GM23338 (cell line): ENCODE results near the gene TRAF3. TPM values are rescaled to one million over a fixed set of nuclear protein-coding genes. Genes with fewer than 3 reads are reported as not detected.

ENCODE experiments used
- ATAC-seq: fragments of 200-7000 bp; cut with Tn5 transposase; 3 replicates; pipeline ENCODE4 v1.9.1; 2020
- DNase-seq: peaks from one replicate; pipeline ENCODE4 v3.0.0-alpha.2; 2015; ENCODE audit warnings: low spot score
- H2AFZ ChIP-seq: fragments of 200-600 bp; sonication (generic); 2 replicates; pipeline ENCODE4 v1.8.0; 2016; ENCODE audit warnings: antibody characterized with exemption, mild to moderate bottlenecking, moderate library complexity
- H3F3A ChIP-seq: fragments of 200-600 bp; sonication (generic); replicated peaks from 2 replicates; pipeline ENCODE4 v1.8.0; 2017; ENCODE audit warnings: antibody characterized with exemption, mixed run types, low read depth
- H3K27ac ChIP-seq: fragments of 200-600 bp; sonication (generic); 2 replicates; pipeline ENCODE4 v1.6.1; 2016; ENCODE audit warnings: low read depth
- H3K27me3 ChIP-seq: fragments of 200-600 bp; sonication (generic); 2 replicates; pipeline ENCODE4 v1.8.0; 2016; ENCODE audit warnings: mild to moderate bottlenecking, mixed run types, moderate library complexity; ENCODE audit not compliant: insufficient read depth
- H3K36me3 ChIP-seq: fragments of 200-600 bp; sonication (generic); 2 replicates; pipeline ENCODE4 v1.8.0; 2016; ENCODE audit warnings: mild to moderate bottlenecking; ENCODE audit not compliant: insufficient read depth
- H3K4me1 ChIP-seq: fragments of 200-600 bp; sonication (generic); 2 replicates; pipeline ENCODE4 v1.8.0; 2016; ENCODE audit warnings: mild to moderate bottlenecking, moderate library complexity; ENCODE audit not compliant: insufficient read depth
- H3K4me2 ChIP-seq: fragments of 200-600 bp; sonication (generic); 2 replicates; pipeline ENCODE4 v1.7.1; 2017; ENCODE audit warnings: mixed run types
- H3K4me3 ChIP-seq: fragments of 200-600 bp; sonication (generic); 2 replicates; pipeline ENCODE4 v1.6.1; 2016; ENCODE audit warnings: mixed run types
- H3K79me2 ChIP-seq: fragments of 200-600 bp; sonication (generic); replicated peaks from 2 replicates; pipeline ENCODE4 v1.8.0; 2017; ENCODE audit warnings: mild to moderate bottlenecking; ENCODE audit not compliant: insufficient read depth
- H3K9me2 ChIP-seq: fragments of 200-600 bp; sonication (generic); 2 replicates; pipeline ENCODE4 v1.8.0; 2017; ENCODE audit not compliant: insufficient read depth
- H4K20me1 ChIP-seq: fragments of 200-600 bp; sonication (generic); replicated peaks from 2 replicates; pipeline ENCODE4 v1.8.0; 2017; ENCODE audit warnings: mild to moderate bottlenecking; ENCODE audit not compliant: insufficient read depth
- H3K27ac Mint-ChIP-seq: 2 replicates; pipeline ENCODE4 v1.8.0; 2020; ENCODE audit warnings: inconsistent platforms, mild to moderate bottlenecking, moderate library complexity, mixed read lengths
- H3K27me3 Mint-ChIP-seq: 3 replicates; pipeline ENCODE4 v1.8.0; 2022; ENCODE audit warnings: low read depth, mild to moderate bottlenecking, moderate library complexity, mixed read lengths, inconsistent platforms; ENCODE audit not compliant: insufficient read depth, poor library complexity
- H3K36me3 Mint-ChIP-seq: 3 replicates; pipeline ENCODE4 v1.8.0; 2021; ENCODE audit warnings: low read depth, mild to moderate bottlenecking, inconsistent platforms, moderate library complexity, mixed read lengths
- H3K4me1 Mint-ChIP-seq: 3 replicates; pipeline ENCODE4 v1.8.0; 2020; ENCODE audit warnings: mild to moderate bottlenecking, inconsistent platforms, mixed read lengths
- H3K4me3 Mint-ChIP-seq: 3 replicates; pipeline ENCODE4 v1.8.0; 2021; ENCODE audit warnings: moderate library complexity, mild to moderate bottlenecking, inconsistent platforms, mixed read lengths
- H3K9me3 Mint-ChIP-seq: 3 replicates; pipeline ENCODE4 v1.8.0; 2020; ENCODE audit warnings: moderate library complexity, mild to moderate bottlenecking, inconsistent platforms, mixed read lengths
- CREB1 ChIP-seq: fragments of 250-450 bp; sonication (Bioruptor Pico); IDR thresholded peaks from 2 replicates; pipeline ENCODE4 v1.5.0; 2020; ENCODE audit warnings: low read depth, mild to moderate bottlenecking, moderate library complexity
- CTCF ChIP-seq, 2 experiments: fragments of 200-600 bp in 1 of 2; sonication (generic) in 1 of 2; conservative IDR thresholded peaks; 2 replicates each; pipeline versions ENCODE4 v1.5.1 to v1.6.1; 2016 to 2017; ENCODE audit warnings: antibody characterized with exemption in 2 of 2, low read depth in 2 of 2, mild to moderate bottlenecking in 2 of 2, moderate library complexity in 1 of 2
- EZH2 ChIP-seq: fragments of 200-600 bp; sonication (generic); IDR thresholded peaks from one replicate; pipeline ENCODE4 v1.8.0; 2017; ENCODE audit warnings: antibody characterized with exemption, mild to moderate bottlenecking, low read depth; ENCODE audit not compliant: unreplicated experiment
- EZH2phosphoT487 ChIP-seq: fragments of 200-600 bp; sonication (generic); IDR thresholded peaks from one replicate; pipeline ENCODE4 v1.8.1; 2018; ENCODE audit warnings: antibody characterized with exemption; ENCODE audit not compliant: unreplicated experiment
- JUNB ChIP-seq: IDR thresholded peaks from one replicate; pipeline ENCODE4 v1.6.1; 2016; ENCODE audit warnings: antibody characterized with exemption; ENCODE audit not compliant: unreplicated experiment
- NANOG ChIP-seq: IDR thresholded peaks from 2 replicates; pipeline ENCODE4 v1.6.1; 2016; ENCODE audit warnings: antibody characterized with exemption, borderline replicate concordance
- POLR2AphosphoS5 ChIP-seq: IDR thresholded peaks from 2 replicates; pipeline ENCODE4 v1.6.1; 2016; ENCODE audit warnings: antibody characterized with exemption, low read depth
- REST ChIP-seq: IDR thresholded peaks from one replicate; pipeline ENCODE4 v1.6.1; 2018; ENCODE audit warnings: antibody characterized with exemption; ENCODE audit not compliant: unreplicated experiment
- STAT1 ChIP-seq: IDR thresholded peaks from one replicate; pipeline ENCODE4 v1.6.1; 2016; ENCODE audit warnings: antibody characterized with exemption; ENCODE audit not compliant: unreplicated experiment
- ZNF114 ChIP-seq: fragments of 250-450 bp; sonication (Bioruptor Pico); IDR thresholded peaks from 2 replicates; pipeline ENCODE4 v1.5.0; 2020; ENCODE audit warnings: mild to moderate bottlenecking, moderate library complexity
- ZNF331 ChIP-seq: fragments of 250-450 bp; sonication (Bioruptor Pico); IDR thresholded peaks from 2 replicates; pipeline ENCODE4 v1.5.0; 2020; ENCODE audit warnings: low read depth, mild to moderate bottlenecking, moderate library complexity
- ZNF462 ChIP-seq: fragments of 250-450 bp; sonication (Bioruptor Pico); IDR thresholded peaks from 2 replicates; pipeline ENCODE4 v1.5.0; 2020; ENCODE audit warnings: mild to moderate bottlenecking, moderate library complexity
- polyA plus RNA-seq: library from polyadenylated mRNA; unstranded; fragments of >200 nt; fragmentation: Nextera tagmentation; extraction: Ambion mirVana; gene quantifications from 2 replicates; pipeline ENCODE4 v1.2.1, GENCODE V29; 2016
- total RNA-seq: library from RNA; depleted of rRNA; stranded (reverse); fragments of >200 nt; shearing (Covaris generic); gene quantifications from 2 replicates; pipeline ENCODE4 v1.2.3, GENCODE V29; 2014
- TF ChIP-seq, protein P1 (sequence below): IDR thresholded peaks from 2 replicates; pipeline ENCODE4 v1.6.1; 2016; ENCODE audit warnings: antibody characterized with exemption

TRAF3 gene
- total and polyA plus RNA-seq, 2 experiments from 2014 or later = 3.7 to 9.3 TPM

DNA sequence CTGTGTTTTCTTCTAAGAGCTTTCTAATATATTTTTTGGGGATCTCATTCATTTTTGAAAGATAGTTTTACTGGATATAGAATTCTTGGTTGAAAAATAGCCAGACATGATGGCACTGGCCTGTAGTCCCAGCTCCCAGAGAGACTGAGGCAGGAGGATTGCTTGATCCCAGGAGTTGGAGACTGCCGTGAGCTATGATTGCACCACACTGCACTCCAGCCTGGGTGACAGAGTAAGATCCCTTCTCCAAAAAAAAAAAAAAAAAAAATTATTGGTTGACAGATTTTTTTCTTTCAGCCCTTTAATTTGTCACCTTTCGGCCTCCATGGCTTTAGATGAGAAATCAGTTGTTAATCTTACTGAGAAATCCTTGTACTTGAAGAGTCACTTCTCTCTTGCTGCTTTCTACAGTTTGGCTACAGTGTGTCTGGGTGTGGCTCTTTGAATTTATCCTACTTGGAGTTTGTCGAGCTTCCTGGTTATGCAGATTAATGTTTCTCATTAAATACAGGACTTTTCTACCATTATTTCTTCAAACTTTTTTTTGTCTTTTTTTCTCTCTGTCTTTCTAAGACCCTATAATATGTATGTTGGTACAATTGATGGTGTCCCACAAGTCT, 85.0 kb downstream of the TRAF3 start:
- DNase-seq (no peak), ATAC-seq (no peak)
- Histone ChIP-seq H3F3A (no peaks in the 10 kb centered on the region), H3K9me2 (no peaks in the 10 kb centered on the region), H4K20me1 (no peaks in the 10 kb centered on the region), H3K36me3 (no peaks in the 10 kb centered on the region), H3K4me1 (peaks cover 5% of the 10 kb centered on the region; the same call in 1 of the 2 replicates), H3K79me2 (no peaks in the 10 kb centered on the region), H2AFZ (no peak overlapping the region), H3K4me2 (no peak overlapping the region), H3K4me3 (no peak overlapping the region), H3K27ac (no peak overlapping the region), H3K27me3 (no peaks in the 10 kb centered on the region)
- Mint-ChIP-seq H3K27ac (no peak overlapping the region), H3K27me3 (peaks cover 2% of the 10 kb centered on the region), H3K9me3 (peaks cover 25% of the 10 kb centered on the region; the same call in 2 of the 3 replicates), H3K4me3 (no peak overlapping the region), H3K36me3 (peaks cover 33% of the 10 kb centered on the region), H3K4me1 (peaks cover 5% of the 10 kb centered on the region; the same call in 2 of the 3 replicates)
- TF ChIP-seq JUNB (no peak), ZNF462 (CRISPR knock-in tag) (no peak), STAT1 (no peak), CREB1 (CRISPR knock-in tag) (no peak), REST (no peak), POLR2AphosphoS5 (no peak), NANOG (no peak), ZNF114 (no peak), EZH2 (no peak), CTCF (conservative IDR thresholded peaks at IDR 0.05; ENCODE audit: low read depth in 2 of 2) (no peak), ZNF331 (CRISPR knock-in tag) (no peak), EZH2phosphoT487 (no peak)
- TF ChIP-seq, protein P1, sequence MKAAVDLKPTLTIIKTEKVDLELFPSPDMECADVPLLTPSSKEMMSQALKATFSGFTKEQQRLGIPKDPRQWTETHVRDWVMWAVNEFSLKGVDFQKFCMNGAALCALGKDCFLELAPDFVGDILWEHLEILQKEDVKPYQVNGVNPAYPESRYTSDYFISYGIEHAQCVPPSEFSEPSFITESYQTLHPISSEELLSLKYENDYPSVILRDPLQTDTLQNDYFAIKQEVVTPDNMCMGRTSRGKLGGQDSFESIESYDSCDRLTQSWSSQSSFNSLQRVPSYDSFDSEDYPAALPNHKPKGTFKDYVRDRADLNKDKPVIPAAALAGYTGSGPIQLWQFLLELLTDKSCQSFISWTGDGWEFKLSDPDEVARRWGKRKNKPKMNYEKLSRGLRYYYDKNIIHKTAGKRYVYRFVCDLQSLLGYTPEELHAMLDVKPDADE = no peak
